Measurements from ENCODE around the gene ADCY5. TPM values are rescaled to one million over a fixed set of nuclear protein-coding genes. Genes with fewer than 3 reads are reported as not detected.

The ADCY5 gene
- total RNA-seq, 4 donors from 2014 or later = 14.0 to 86.8 (median 41.5) TPM

DNA sequence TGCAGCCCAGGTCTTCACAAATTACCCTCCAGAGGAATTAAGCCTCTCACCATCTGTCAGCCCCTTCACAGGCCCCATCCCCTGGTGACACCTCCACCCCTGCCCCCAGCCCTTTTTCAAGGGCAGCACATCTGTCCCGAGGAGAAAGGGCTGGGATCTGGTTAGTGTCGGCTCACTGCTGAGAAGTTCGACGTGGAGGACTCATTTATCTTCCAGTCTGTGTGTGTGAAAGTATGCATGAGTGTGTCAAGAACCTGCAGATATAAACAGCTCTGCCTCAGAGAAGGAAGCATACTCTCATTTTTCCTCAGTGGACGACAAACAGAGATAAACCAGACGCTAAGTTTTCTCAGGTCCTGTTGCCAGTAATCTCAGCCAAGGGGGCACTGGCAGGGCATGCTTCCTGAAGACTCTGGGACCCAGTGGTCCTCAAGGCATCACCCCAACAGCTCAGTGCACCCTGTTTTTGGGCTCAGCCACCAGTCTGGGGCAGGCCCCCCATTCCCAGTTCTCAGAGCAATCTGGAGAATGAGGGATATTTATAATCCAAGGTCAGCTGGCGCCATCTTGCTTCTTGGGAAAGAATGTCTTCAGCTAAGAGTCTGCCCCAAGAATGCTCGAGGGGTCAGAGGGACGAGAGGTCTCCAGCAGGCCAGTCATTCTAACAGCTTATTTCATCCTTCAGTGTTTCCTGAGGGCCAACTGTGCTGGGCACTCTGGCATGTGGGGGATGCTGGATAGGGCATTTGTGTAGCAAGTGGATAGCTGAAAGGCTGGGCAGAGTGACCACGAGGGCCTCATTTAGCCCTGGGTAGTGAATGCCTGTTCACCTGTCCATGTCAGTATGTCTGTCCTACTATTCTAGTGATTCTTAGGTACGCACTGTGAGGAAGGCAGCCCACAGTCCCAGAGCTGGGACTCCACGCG lies 73.6 kb downstream of the ADCY5 start:
- no peak for DNase-seq (ENCODE audit: low spot score)
- TF ChIP-seq, protein P1, sequence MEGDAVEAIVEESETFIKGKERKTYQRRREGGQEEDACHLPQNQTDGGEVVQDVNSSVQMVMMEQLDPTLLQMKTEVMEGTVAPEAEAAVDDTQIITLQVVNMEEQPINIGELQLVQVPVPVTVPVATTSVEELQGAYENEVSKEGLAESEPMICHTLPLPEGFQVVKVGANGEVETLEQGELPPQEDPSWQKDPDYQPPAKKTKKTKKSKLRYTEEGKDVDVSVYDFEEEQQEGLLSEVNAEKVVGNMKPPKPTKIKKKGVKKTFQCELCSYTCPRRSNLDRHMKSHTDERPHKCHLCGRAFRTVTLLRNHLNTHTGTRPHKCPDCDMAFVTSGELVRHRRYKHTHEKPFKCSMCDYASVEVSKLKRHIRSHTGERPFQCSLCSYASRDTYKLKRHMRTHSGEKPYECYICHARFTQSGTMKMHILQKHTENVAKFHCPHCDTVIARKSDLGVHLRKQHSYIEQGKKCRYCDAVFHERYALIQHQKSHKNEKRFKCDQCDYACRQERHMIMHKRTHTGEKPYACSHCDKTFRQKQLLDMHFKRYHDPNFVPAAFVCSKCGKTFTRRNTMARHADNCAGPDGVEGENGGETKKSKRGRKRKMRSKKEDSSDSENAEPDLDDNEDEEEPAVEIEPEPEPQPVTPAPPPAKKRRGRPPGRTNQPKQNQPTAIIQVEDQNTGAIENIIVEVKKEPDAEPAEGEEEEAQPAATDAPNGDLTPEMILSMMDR (IDR thresholded peaks at IDR 0.05) = no peak
- ATAC-seq (ENCODE audit: low FRiP score) = no peak

DNA sequence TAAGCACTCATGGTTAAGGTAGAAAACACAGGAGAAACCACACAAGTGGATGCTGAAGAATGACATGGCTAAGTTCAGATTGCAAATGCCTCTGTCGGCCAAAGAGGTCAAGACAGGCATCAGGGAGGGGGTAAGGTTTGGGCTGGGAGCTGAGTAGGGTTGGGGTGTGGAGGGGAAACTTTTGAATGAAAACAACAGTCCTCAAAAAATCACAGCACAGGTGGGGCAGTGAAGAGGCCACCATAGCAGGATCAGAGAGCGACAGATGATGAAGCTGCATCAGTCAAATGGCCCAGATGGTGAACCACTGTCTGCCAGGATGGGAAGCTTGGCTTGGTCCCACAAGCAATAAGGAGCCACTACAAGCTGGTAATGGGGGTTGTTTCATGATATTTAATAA lies 74.9 kb downstream of the ADCY5 start:
- ATAC-seq (ENCODE audit: low FRiP score) (no peak), DNase-seq (ENCODE audit: low spot score) (no peak)
- TF ChIP-seq, protein P1 (IDR thresholded peaks at IDR 0.05) = no peak

DNA sequence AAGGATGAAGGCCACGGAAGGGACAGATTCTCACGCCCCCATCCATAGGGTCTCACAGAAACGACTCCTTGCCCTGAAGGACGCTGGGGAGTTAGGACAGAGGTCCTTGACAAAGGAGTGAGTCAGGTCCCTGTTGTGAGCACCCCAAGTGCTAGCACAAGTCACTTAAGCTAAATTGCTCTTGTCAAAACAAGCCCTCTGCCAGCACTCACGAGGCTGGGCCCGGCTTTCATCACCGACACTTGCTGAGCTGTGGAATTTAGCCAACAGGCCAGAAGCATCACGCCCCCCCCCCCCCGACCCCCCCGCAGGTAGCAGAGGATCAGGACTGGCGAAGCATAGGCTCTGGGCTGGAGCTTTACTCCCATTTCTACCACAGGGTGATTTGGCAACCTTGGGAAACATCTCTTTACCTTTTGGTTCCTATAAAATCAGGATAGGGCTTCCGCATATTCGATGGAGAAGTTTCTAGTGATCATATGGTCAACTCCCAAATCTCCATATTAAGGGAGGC lies 75.4 kb downstream of the ADCY5 start:
- no peak for ATAC-seq (ENCODE audit: low FRiP score)
- DNase-seq (ENCODE audit: low spot score) = no peak
- TF ChIP-seq, protein P1 (IDR thresholded peaks at IDR 0.05) = no peak

DNA sequence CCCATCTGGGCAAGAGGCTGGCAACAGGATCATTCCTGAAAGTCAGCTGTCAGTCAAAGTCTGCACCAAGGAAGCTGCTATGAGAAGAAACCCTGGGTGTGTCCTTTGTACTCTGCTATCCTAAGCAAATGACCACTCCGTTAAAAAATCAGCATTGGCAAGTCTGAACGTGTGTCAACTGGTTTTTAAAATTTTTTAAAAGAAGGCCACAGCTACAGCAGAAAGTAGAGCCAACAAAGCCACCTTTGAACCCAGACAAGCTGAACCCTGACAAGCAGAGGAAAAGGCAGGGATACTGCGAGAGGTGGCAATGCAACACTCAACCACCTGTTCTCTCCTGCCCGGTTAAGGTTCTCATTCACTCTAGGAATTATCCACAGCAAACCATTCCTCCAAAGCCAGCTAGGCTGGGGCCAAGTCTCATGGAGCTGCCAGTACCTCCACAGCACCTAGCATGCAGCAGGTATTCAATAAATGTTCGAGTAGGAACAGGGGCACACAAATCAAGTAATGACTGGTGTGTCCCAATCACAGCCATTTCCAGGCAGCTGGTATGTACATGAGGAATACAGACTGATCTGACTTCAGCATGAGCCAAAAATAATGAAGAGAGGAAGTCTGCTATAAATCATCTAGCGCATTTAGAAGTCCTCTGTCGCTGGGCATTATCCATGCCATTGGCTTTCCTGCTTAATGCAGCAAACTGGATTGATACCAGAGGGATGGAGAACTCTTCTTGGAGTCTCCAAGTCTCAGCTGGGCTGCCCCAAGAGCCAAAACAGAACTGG lies 76.0 kb downstream of the ADCY5 start:
- TF ChIP-seq, protein P1 (IDR thresholded peaks at IDR 0.05) = no peak
- no peak for ATAC-seq (ENCODE audit: low FRiP score)
- no peak for DNase-seq (ENCODE audit: low spot score)

DNA sequence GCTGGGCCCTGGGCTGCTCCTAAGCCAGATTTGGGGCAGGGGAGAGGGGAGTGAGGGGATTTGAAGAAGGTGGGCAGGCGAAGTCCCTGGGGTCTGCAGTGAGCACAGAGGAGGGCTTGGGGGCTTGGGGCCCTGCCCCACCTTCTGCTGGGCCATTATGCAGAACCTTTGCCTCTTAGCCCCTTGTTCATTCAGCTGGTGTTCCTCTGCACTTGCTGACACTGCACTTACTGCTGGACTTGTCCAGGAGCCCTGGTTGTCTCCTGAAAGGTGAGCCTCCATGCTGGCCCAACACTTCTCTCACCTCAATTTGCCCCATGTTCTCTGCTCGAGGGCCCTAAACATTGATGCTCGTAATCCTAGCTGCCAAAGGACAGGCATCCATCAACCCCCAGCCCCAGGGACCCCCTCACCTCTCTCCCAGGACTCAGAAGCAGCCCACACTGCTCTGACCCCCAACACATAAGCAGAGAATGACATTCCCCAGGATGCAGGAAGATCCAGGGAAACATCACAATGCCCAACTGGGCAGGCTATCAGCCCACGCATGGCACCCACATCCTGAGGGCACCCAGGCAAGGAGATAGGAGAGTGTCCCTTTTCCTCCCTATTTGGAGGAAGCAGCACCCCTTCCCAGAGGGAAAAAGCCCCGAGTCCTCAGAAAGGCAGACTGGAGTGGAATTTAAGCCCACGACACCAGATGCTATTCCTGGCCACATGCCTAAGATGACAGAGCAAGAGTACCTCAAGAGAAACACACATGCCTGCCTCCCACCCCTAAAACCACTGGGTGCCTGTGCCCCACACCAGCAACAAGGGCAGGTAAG lies 76.8 kb downstream of the ADCY5 start:
- TF ChIP-seq, protein P1 (IDR thresholded peaks at IDR 0.05) = no peak
- DNase-seq (ENCODE audit: low spot score) = no peak
- no peak for ATAC-seq (ENCODE audit: low FRiP score)

DNA sequence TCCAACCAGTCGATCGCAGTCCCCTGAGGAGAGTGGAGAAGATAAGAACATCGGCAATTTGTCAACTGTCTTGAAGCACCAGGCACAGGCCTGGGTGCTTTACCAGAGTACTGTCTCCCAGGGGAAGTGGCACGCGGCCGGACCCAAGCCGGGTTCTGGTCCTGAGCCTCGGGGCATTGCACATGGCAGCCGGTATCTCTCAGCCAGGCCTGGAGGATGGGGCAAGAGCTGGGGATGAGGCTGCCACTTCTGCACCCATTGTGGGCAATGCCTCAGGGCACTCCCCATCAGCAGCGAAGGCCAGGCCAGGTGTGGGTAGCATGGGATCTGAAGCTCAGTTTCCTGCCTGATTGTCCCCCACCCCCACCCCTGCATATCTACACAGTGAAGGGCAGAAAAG lies 77.5 kb downstream of the ADCY5 start:
- TF ChIP-seq, protein P1 (IDR thresholded peaks at IDR 0.05) = no peak
- ATAC-seq (ENCODE audit: low FRiP score) (no peak), DNase-seq (ENCODE audit: low spot score) (no peak)
